NCI-H1105 (cell line): ENCODE data around the gene MYO18B.

Source experiments
- DNase-seq: peaks from one replicate; lab custom pipeline; 2025; lab: John Stamatoyannopoulos, UW

The MYO18B gene

DNA sequence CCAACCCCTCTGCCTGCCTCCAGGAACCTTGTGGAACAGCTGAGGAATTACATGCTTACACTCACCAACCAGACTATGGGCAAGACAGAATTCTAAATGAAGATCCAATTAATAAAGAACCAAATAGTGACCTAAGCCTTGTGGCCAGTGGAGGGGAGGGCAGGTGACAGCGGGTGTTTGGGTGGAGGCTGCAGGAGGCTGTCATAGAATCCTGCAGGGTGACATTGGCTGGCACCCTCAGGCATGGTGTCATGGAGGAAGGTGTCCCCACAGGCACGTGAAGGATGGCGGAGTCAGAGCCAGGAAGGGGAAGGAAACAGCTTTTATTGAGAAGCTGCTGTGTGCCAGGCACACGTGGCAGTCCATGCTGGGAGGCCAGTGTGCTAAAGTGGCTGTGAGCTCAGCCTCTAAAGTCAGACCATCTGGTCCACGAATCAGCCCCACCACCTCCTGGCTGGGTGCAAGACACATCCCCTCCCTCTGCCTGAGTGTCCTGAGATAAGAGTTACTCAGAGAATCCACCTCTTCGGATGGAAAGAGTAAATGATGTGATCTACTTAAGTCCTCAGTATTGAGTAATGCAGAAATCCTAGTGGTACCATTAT, 8.7 kb downstream of the MYO18B start:
- no peak for DNase-seq

DNA sequence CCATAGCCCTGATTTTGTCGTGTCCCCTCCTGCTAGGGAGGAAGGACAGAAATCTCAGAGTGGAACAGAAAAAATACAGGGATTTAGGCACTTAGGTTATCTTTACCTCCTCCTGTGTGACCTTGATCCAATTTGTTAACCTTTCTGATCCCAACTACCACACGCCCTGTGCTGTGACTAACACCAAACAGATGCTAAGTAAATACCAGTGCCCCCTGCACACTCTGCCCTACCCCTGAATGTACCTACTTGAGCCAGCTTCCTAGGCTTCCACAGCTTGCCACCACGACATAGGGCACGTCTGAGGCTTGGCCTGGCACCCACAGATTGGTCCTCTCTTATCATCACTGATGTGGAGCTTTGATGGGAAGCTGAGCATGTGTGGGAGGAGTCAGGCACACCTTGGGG, 9.2 kb downstream of the MYO18B start:
- no peak for DNase-seq

- no peak for DNase-seq
These were observed 10.7 kb downstream of the MYO18B start for GRCh38 chr22:25752615-25753214.

- no peak for DNase-seq
These were observed 11.3 kb downstream of the MYO18B start for GRCh38 chr22:25753252-25753651.

DNA sequence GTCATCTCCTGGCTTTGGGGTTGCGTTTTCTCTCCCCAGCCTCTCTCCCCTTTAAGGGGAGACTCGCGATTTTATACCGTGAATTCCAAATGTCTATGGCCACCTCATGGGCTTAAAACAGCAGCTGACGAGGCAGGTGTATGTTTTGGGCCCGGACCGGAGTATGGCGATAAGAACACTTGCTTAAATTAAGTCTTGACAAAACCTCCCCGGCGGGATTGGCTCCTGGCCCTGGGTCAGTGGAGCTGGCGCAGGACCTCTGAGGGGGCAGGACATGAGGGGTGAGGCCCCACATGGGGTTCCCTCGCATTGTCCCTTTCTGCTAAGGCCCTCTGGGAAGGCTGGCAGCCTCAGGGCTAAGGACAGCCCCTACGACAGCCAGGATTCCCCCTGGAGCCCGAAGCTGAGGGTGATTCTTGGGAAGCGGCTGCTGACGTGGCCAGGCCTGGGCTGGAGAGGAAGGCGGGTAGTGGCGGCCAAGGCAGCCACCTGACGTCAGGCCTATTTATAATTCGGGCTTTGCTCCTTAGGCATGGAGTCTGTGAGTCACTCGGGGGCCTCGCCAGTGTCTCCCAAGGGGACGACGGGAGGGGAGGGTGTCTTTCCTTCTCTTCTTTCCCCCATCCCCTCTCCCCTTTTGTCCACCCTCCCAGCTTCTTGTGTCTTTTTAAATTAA, 12.7 kb downstream of the MYO18B start:
- no peak for DNase-seq

DNA sequence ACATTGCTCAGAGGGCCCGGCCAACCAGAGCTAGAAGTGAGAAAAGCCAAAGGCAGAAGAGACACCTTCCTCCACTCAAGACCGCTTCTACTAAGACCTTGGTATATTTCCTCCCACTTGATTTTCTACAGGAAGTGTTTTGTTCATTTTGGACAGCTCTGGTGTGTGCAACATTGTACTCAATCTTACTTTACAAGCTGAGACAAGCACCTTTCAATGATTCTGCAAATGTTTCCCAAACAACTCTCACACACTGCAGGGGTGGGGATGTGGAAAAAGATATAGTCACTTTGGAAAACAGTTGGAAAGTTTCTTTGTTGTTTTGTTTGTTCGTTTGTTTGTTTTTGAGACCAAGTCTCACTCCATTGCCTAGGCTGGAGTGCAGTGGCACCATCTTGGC, 15.7 kb downstream of the MYO18B start:
- DNase-seq: no peak

- DNase-seq: no peak
These were observed 16.3 kb downstream of the MYO18B start for GRCh38 chr22:25758316-25758715.

GRCh38 chr22:25759825-25760231, 17.8 kb downstream of the MYO18B start:
- DNase-seq: no peak

- no peak for DNase-seq
These were observed 18.3 kb downstream of the MYO18B start for GRCh38 chr22:25760294-25760693.

- no peak for DNase-seq
These were observed 19.0 kb downstream of the MYO18B start for GRCh38 chr22:25760848-25761595.

GRCh38 chr22:25762147-25762546, 20.2 kb downstream of the MYO18B start:
- DNase-seq: no peak

DNA sequence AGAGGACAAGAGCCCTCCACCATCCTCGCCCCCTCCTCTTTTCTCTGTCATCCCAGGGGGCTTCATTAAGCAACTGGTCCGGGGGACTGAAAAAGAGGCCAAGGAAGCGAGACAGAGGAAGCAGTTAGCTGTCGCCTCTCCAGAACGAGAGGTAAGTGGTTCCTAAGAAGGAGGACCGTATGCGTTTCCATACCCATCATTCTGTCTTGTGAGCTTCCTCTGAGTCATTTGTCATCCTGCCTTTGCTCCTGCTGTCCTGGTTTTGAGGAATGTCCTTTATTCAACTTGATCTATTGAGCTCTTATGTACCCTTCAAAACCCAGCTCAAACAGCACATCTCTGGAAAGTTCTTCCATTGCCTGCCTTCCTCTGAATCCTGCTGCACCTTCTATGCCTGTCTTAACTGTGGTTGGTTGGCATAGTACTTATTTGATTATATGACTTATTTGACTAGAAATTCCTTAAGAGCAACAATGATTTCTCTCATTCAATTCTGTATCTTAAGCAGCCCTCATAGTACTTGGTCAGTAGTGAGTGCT, 21.3 kb downstream of the MYO18B start:
- DNase-seq: no peak

GRCh38 chr22:25764270-25765015, 22.5 kb downstream of the MYO18B start:
- DNase-seq: no peak

- no peak for DNase-seq
These were observed 23.0 kb downstream of the MYO18B start for GRCh38 chr22:25765016-25765367.

GRCh38 chr22:25765801-25766200, 23.8 kb downstream of the MYO18B start:
- DNase-seq: no peak

- no peak for DNase-seq
These were observed 24.4 kb downstream of the MYO18B start for GRCh38 chr22:25766418-25766817.

GRCh38 chr22:25770333-25770732, 28.3 kb downstream of the MYO18B start:
- no peak for DNase-seq

- DNase-seq: no peak
These were observed 30.3 kb downstream of the MYO18B start for GRCh38 chr22:25772288-25772687.

GRCh38 chr22:25774575-25775026, 32.6 kb downstream of the MYO18B start:
- no peak for DNase-seq

DNA sequence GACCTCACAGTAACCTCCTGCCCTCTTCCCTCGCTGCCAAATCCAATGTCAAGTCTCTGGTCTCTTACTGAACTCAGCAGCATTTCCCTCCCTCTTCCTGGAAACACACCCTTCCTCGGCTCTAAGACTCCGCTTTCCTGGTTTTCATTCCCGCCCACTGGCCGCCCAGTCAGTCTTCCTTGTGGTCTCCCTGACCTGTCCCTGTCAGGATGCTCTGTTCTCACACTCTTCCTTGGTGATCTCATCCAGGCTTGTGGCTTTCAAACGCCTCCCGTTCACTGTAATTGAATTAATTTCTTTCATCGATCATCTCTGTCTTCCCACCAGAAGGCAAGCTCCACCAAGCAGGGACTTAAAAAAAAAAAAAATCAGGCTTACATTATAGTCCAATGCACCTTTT, 33.5 kb downstream of the MYO18B start:
- DNase-seq: no peak

DNA sequence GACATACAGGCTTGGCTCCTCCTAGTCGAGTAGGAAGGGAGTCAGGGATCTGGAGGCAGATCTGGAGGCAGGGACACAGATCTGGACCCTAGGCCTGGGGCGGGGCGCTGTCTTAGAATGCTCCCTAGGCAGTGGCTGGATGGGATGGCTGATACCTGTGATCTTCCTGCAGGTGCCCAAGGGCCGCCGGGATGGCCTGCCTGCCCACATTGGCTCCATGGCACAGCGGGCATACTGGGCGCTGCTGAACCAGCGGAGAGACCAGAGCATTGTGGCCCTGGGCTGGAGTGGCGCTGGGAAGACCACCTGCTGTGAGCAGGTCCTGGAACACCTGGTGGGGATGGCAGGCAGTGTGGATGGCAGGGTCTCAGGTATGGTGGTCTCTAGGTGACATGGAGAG, 35.4 kb downstream of the MYO18B start:
- DNase-seq: no peak

DNA sequence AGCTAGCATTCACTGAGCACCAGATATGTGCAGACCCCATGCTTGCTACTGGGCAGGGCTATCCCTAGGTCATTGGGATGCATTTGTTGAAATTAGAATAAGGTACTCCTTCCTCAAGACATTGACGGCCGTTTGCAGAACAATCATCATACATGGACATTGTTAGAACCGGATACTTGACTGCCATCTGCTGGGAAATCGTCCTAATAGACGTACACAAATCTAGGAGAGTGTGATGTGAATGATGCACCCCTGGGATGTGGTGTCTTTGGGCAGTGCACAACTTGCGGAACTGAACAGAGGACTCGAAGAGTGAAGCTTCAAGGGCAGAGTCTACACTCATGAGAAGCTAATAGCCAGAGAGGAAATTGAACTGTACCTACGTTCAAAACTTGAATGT, 35.9 kb downstream of the MYO18B start:
- no peak for DNase-seq
